ENCODE data around the gene RETSAT. TPM values are rescaled to one million over a fixed set of nuclear protein-coding genes. Genes with fewer than 3 reads are reported as not detected.

The RETSAT gene
- total and polyA plus RNA-seq, 3 experiments from 2014 or later, result 23.7 to 36.0 (median 33.4) TPM

Other genes with a start within 250 kb of the RETSAT start
- not detected for gene TCF7L1, start 221.1 kb downstream of the RETSAT start, total RNA-seq
- 0.07 TPM for gene TCF7L1, start 221.1 kb downstream of the RETSAT start, polyA plus RNA-seq
- 10 to 100 TPM; 93.4 to 95.6 TPM for gene TGOLN2, start 26.5 kb downstream of the RETSAT start, total RNA-seq
- 55.9 TPM for gene TGOLN2, start 26.5 kb downstream of the RETSAT start, polyA plus RNA-seq
- 10 to 100 TPM; 13.6 to 14.4 TPM for gene ELMOD3, start 241 bp upstream of the RETSAT start, total RNA-seq
- gene ELMOD3, start 241 bp upstream of the RETSAT start, polyA plus RNA-seq, result 12.2 TPM
- gene CAPG, start 55.8 kb upstream of the RETSAT start, total RNA-seq, result 10 to 100 TPM; 22.3 to 22.8 TPM
- 36.0 TPM for gene CAPG, start 55.8 kb upstream of the RETSAT start, polyA plus RNA-seq
- gene SH2D6, start 64.2 kb upstream of the RETSAT start, total RNA-seq, result 1 to 10 TPM in 1 of 2 experiments, under 1 TPM in 1; 0.63 to 1.4 TPM
- gene SH2D6, start 64.2 kb upstream of the RETSAT start, polyA plus RNA-seq, result not detected
- 100 to 1,000 TPM; 371 to 376 TPM for gene MAT2A, start 184.6 kb upstream of the RETSAT start, total RNA-seq
- gene MAT2A, start 184.6 kb upstream of the RETSAT start, polyA plus RNA-seq, result 121 TPM
- gene GGCX, start 207.0 kb upstream of the RETSAT start, total RNA-seq, result 10 to 100 TPM; 22.3 to 23.3 TPM
- 15.7 TPM for gene GGCX, start 207.0 kb upstream of the RETSAT start, polyA plus RNA-seq
- 10 to 100 TPM; 94.4 to 95.4 TPM for gene VAMP8, start 223.1 kb upstream of the RETSAT start, total RNA-seq
- gene VAMP8, start 223.1 kb upstream of the RETSAT start, polyA plus RNA-seq, result 355 TPM
- gene VAMP5, start 229.9 kb upstream of the RETSAT start, total RNA-seq, result 10 to 100 TPM; 26.4 to 28.0 TPM
- 151 TPM for gene VAMP5, start 229.9 kb upstream of the RETSAT start, polyA plus RNA-seq
- gene RNF181, start 241.2 kb upstream of the RETSAT start, total RNA-seq, result 10 to 100 TPM; 88.2 to 95.1 TPM
- 181 TPM for gene RNF181, start 241.2 kb upstream of the RETSAT start, polyA plus RNA-seq
- 1 to 10 TPM; 6.3 to 7.6 TPM for gene TMEM150A, start 248.2 kb upstream of the RETSAT start, total RNA-seq
- 13.2 TPM for gene TMEM150A, start 248.2 kb upstream of the RETSAT start, polyA plus RNA-seq